Tibial artery (tissue), 4 donors: Measurements from ENCODE around the gene NEDD9.

Experiments
- DNase-seq, 2 donors: peaks; one replicate each; pipeline ENCODE4 v3.0.0-alpha.2; 2019
- H3K27ac ChIP-seq, 2 donors: fragments of 200-600 bp; sonication (generic) in 1 of 2; 1 replicate in 1 of 2; 2 replicates in 1 of 2; pipeline ENCODE4 v1.5.1; 2018 to 2019; ENCODE audit warnings: mild to moderate bottlenecking in 1 of 2
- H3K27me3 ChIP-seq, 2 donors: fragments of 200-600 bp; sonication (generic) in 1 of 2; one replicate each; pipeline versions ENCODE4 v1.5.1 to v1.6.0; 2016 to 2019
- H3K36me3 ChIP-seq, 3 donors: fragments of 200-600 bp; sonication (generic) in 2 of 3; one replicate each; pipeline ENCODE4 v1.5.1; 2016 to 2019; ENCODE audit warnings: mild to moderate bottlenecking in 2 of 3
- H3K4me1 ChIP-seq, 4 donors: fragments of 200-600 bp; sonication (generic) in 2 of 4; 1 replicate in 3 of 4; 2 replicates in 1 of 4; pipeline ENCODE4 v1.5.1; 2016 to 2019
- H3K4me3 ChIP-seq, 2 donors: fragments of 200-600 bp; sonication (generic) in 1 of 2; 1 replicate in 1 of 2; 2 replicates in 1 of 2; pipeline ENCODE4 v1.5.1; 2018 to 2019; ENCODE audit warnings: mild to moderate bottlenecking in 2 of 2
- H3K9me3 ChIP-seq, 3 donors: fragments of 200-600 bp; sonication (generic) in 1 of 3; one replicate each; pipeline ENCODE4 v1.5.1; 2016 to 2019
- intact Hi-C: fragments of 100-400 bp; cut with DNase I; formaldehyde crosslinking; loops from one replicate; pipeline ENCODE4 v1.15.0; 2023; ENCODE audit warnings: low total_unique reads
- TF ChIP-seq, protein P1 (sequence below), 2 experiments: fragments of 200-600 bp in 1 of 2; fragments of 450-650 bp in 1 of 2; IDR thresholded peaks; one replicate each; pipeline ENCODE4 v1.5.1; 2017 to 2019; ENCODE audit warnings: antibody characterized with exemption in 2 of 2, mild to moderate bottlenecking in 1 of 2, moderate library complexity in 1 of 2

NEDD9 gene

GRCh38 chr6:11188161-11188915, 44.1 kb downstream of the NEDD9 start:
- no peaks in the 10 kb centered on the region for H3K9me3 ChIP-seq

GRCh38 chr6:11187301-11187700, 45.2 kb downstream of the NEDD9 start:
- peaks cover 69 to 90% (median 86%) of the 10 kb centered on the region in 3 donors for H3K36me3 ChIP-seq
- DNase-seq, result no peak
- H3K4me3 ChIP-seq, result no peak overlapping the region
- no peaks in the 10 kb centered on the region for H3K4me1 ChIP-seq
- intact Hi-C loops, result no loop called here
- H3K27ac ChIP-seq, result no peak overlapping the region
- no peaks in the 10 kb centered on the region for H3K9me3 ChIP-seq
- H3K27me3 ChIP-seq, result no peaks in the 10 kb centered on the region
- TF ChIP-seq, protein P1, sequence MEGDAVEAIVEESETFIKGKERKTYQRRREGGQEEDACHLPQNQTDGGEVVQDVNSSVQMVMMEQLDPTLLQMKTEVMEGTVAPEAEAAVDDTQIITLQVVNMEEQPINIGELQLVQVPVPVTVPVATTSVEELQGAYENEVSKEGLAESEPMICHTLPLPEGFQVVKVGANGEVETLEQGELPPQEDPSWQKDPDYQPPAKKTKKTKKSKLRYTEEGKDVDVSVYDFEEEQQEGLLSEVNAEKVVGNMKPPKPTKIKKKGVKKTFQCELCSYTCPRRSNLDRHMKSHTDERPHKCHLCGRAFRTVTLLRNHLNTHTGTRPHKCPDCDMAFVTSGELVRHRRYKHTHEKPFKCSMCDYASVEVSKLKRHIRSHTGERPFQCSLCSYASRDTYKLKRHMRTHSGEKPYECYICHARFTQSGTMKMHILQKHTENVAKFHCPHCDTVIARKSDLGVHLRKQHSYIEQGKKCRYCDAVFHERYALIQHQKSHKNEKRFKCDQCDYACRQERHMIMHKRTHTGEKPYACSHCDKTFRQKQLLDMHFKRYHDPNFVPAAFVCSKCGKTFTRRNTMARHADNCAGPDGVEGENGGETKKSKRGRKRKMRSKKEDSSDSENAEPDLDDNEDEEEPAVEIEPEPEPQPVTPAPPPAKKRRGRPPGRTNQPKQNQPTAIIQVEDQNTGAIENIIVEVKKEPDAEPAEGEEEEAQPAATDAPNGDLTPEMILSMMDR (IDR thresholded peaks at IDR 0.05), result no peak

More at GRCh38 chr6:11188161-11188915, 44.1 kb downstream of the NEDD9 start:
- Histone ChIP-seq H3K27ac (no peak overlapping the region), H3K4me3 (no peak overlapping the region), H3K4me1 (no peaks in the 10 kb centered on the region), H3K27me3 (no peaks in the 10 kb centered on the region), H3K36me3 (peaks cover 79 to 100% (median 96%) of the 10 kb centered on the region in 3 donors)
- no peak for DNase-seq
- intact Hi-C loops, result no loop called here
- TF ChIP-seq, protein P1 (IDR thresholded peaks at IDR 0.05), result no peak

DNA sequence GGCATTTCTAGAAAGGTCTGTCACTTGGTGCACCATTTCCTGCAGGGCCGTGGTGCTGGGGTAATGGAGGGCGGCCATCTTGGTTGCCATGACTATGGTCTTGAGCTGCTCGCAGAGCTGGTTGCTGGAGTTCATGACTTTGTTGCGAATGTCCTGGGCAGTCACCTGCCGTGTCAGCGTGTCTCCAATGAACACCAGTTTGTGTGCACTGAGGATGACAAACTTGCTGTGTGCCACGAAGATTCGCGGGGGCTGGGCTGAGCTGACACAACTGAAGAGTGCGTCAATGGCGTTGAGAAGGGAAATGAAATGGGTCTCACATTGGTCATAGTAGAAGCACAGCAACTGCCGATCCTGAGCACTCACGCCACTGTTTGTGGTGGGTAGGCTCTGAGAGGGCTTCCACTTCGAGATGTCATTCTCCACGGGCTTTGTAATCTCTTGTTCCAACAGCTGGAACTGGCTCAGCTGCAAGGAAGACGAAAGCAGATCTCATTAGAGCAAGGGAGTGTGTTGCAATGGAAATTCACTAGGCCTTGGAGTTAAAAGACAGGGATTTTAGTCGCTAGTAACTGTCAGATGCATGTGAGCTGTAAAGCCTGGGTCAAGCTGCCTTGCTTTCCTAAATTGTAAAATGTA, 47.1 kb downstream of the NEDD9 start:
- no peaks in the 10 kb centered on the region for H3K27me3 ChIP-seq
- intact Hi-C loops, result no loop called here
- TF ChIP-seq, protein P1 (IDR thresholded peaks at IDR 0.05), result no peak
- no peaks in the 10 kb centered on the region for H3K4me1 ChIP-seq
- H3K4me3 ChIP-seq, result no peak overlapping the region
- no peak for DNase-seq
- H3K9me3 ChIP-seq, result no peaks in the 10 kb centered on the region
- no peak overlapping the region for H3K27ac ChIP-seq
- peaks cover 56 to 70% (median 66%) of the 10 kb centered on the region in 3 donors for H3K36me3 ChIP-seq

DNA sequence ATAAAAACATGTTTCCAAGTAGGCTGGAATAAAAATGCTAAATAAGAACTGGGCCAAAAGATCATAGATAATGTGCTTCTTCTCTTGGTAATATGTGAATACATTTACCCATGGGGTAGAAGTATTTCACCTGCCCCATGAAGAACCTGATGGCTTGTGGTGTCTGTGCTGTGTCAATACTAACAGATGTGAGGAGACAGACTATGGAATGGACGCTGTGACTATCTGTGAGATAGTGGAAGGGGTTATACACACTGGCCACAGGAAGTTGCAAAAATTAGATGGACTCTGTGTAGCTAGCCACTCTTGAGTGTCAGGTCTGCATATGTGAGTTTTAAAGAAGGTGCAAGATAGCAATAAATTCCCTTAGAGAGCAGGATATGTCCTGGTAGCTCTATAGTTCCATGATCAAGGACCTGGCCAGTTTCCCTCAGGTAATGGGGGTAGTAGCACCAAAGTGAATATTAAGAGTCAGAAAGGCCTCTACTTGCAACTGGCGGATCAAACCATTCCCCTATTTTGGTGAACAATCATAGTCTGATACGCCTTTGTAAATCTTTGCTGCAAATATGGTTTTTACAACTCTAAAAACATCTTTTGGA, 48.6 kb downstream of the NEDD9 start:
- peaks cover 42 to 55% (median 51%) of the 10 kb centered on the region in 3 donors for H3K36me3 ChIP-seq
- intact Hi-C loops, result no loop called here
- no peak overlapping the region for H3K27ac ChIP-seq
- no peak overlapping the region for H3K4me3 ChIP-seq
- DNase-seq, result no peak
- H3K9me3 ChIP-seq, result no peaks in the 10 kb centered on the region
- no peaks in the 10 kb centered on the region for H3K27me3 ChIP-seq
- TF ChIP-seq, protein P1 (IDR thresholded peaks at IDR 0.05), result no peak
- H3K4me1 ChIP-seq, result no peaks in the 10 kb centered on the region

DNA sequence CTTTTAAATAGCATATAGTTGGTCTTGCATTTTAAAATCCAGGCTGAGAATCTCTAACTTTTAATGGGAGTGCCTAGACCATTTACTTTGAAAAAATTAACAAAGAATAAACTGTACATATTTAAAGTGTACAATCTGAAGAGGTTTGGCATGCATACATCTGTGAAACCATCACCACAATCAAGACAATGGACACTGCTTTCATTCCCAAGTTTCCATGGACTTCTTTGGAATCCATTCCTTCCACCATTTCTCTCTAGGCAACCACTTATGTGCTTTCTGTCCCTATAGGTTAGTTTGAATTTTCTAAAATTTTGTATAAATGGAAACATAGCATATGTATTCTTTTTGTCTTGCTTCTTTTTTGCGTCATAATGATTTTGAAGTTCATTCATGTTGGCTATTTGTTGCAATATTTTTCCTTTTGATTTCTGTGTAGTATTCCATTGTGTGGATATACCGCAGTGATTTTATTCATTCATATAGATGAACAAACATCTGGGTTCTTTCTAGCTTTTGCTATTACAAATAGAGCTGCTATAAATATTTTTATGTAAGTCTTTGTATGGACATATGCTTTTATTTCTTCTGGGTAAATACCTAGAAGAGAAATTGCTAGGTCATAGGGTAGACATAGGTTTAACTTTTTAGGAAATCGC, 50.9 kb downstream of the NEDD9 start:
- TF ChIP-seq, protein P1 (IDR thresholded peaks at IDR 0.05), result no peak
- H3K27ac ChIP-seq, result no peak overlapping the region
- intact Hi-C loops, result no loop called here
- no peaks in the 10 kb centered on the region for H3K27me3 ChIP-seq
- no peak overlapping the region for H3K4me3 ChIP-seq
- H3K36me3 ChIP-seq, result peaks cover 23 to 33% (median 29%) of the 10 kb centered on the region in 3 donors
- no peak for DNase-seq
- H3K4me1 ChIP-seq, result no peaks in the 10 kb centered on the region
- no peaks in the 10 kb centered on the region for H3K9me3 ChIP-seq
